ENCODE results near the gene GOLGA7B. TPM values are rescaled to one million over a fixed set of nuclear protein-coding genes. Genes with fewer than 3 reads are reported as not detected.

Gene GOLGA7B
- polyA plus RNA-seq, 1 of the 3 experiments (the other 2 are of a cell fraction), result 0.03 TPM

GRCh38 chr10:97895915-97896314, 46.3 kb downstream of the GOLGA7B start (continued):
- TF ChIP-seq REST (IDR thresholded peaks at IDR 0.05; ENCODE audit: low read depth, low read length) (no peak), USF2 (IDR thresholded peaks at IDR 0.05; ENCODE audit: borderline replicate concordance, low read depth, low read length) (no peak)

- Histone ChIP-seq H3K79me2 (ENCODE audit: insufficient read depth) (no peaks in the 10 kb centered on the region), H3K9me2 (no peaks in the 10 kb centered on the region), H3K36me3 (replicated peaks in 1 of 2; ENCODE audit: control insufficient read depth in 1 of 2, insufficient read depth in 2 of 2, low read length in 1 of 2) (no peaks in the 10 kb centered on the region), H3K9me3 (no peaks in the 10 kb centered on the region), H3K27me3 (ENCODE audit: insufficient read depth) (peaks cover 15% of the 10 kb centered on the region; the same call in 1 of the 2 replicates), H3K4me1 (ENCODE audit: control insufficient read depth in 1 of 2, insufficient read depth in 2 of 2, low read depth in 1 of 2, low read length in 1 of 2) (no peaks in the 10 kb centered on the region; a peak in 1 of 4 replicates), H3K27ac (ENCODE audit: low read depth in 2 of 2, low read length in 1 of 2) (no peak overlapping the region), H2AFZ (ENCODE audit: low read depth) (no peak overlapping the region), H3K4me3 (ENCODE audit: low read depth in 2 of 2, low read length in 1 of 2) (no peak overlapping the region), H3K4me2 (no peak overlapping the region), H4K20me1 (ENCODE audit: insufficient read depth) (no peaks in the 10 kb centered on the region), H3F3A (replicated peaks; ENCODE audit: insufficient read depth) (no peaks in the 10 kb centered on the region), H3K9ac (no peak overlapping the region)
- CTCF ChIA-PET, result interaction anchor here (0.6 to 2.8 kb wide), 4 partner anchors 18 to 739 kb away, joined by 3 to 16 read pairs (median 6); no protein-coding TSS in a partner anchor
- no peak for DNase-seq
- WGBS (ENCODE audit: low lambda C conversion rate), result 28% methylated on average over 4 of the region's 13 CpGs
- POLR2A ChIA-PET, result no interaction called here
- no peak for TF ChIP-seq IRF3 (IDR thresholded peaks at IDR 0.05; ENCODE audit: low read depth, low read length)
- no peak for TF ChIP-seq PBX3 (IDR thresholded peaks at IDR 0.05)
- TF ChIP-seq NRF1 (IDR thresholded peaks at IDR 0.05; ENCODE audit: low read depth, low read length), result no peak
- no peak for TF ChIP-seq FOSL2 (IDR thresholded peaks at IDR 0.05; ENCODE audit: borderline replicate concordance, low read depth)
- no peak for TF ChIP-seq ZBTB33 (IDR thresholded peaks at IDR 0.05; ENCODE audit: borderline replicate concordance, low read depth)
- no peak for TF ChIP-seq MEF2A (IDR thresholded peaks at IDR 0.05; ENCODE audit: borderline replicate concordance, low read depth)
- TF ChIP-seq GABPA (IDR thresholded peaks at IDR 0.05; ENCODE audit: low read depth), result no peak
- no peak for TF ChIP-seq MAX (IDR thresholded peaks at IDR 0.05; ENCODE audit: low read depth)
- no peak for TF ChIP-seq GATA2 (CRISPR knock-in tag; IDR thresholded peaks at IDR 0.05)
- TF ChIP-seq RCOR1 (IDR thresholded peaks at IDR 0.05; ENCODE audit: low read length), result no peak
- TF ChIP-seq MXI1 (IDR thresholded peaks at IDR 0.05; ENCODE audit: low read depth, low read length), result no peak
- TF ChIP-seq EP300 (IDR thresholded peaks at IDR 0.05; ENCODE audit: borderline replicate concordance in 1 of 2, low read depth in 1 of 2, low read length in 1 of 2), result no peak
- no peak for TF ChIP-seq CTCF (IDR thresholded peaks at IDR 0.05)
Measured at GRCh38 chr10:97896756-97897358, 47.2 kb downstream of the GOLGA7B start.

All from SK-N-SH (cell line).